ENCODE results near the gene ATP9A.
"Not testable (repeated sequence)": the region's sequence is repeated elsewhere in the genome, so short reads cannot be mapped to it uniquely, and the experiment has no call there.

The ATP9A gene

DNA sequence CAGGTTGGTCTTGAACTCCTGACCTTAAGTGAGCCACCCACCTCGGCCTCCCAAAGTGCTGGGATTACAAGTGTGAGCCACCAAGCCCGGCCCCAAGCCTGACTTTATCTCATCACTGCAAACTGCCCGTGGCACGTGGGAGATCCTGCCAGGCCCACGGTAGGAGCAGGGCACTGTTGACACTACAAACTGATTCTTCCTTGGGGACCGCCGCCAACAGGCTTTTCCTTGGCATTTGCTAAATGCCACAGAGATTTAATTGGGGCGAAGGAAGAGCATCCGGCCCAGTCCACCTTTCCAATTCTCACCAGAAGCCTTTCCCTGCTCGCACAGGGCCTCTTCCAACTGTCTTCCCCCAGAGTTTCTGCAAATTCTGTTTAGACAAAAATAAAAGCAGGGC is 11.0 kb downstream of the ATP9A start:
- TF ChIP-seq, protein P1, sequence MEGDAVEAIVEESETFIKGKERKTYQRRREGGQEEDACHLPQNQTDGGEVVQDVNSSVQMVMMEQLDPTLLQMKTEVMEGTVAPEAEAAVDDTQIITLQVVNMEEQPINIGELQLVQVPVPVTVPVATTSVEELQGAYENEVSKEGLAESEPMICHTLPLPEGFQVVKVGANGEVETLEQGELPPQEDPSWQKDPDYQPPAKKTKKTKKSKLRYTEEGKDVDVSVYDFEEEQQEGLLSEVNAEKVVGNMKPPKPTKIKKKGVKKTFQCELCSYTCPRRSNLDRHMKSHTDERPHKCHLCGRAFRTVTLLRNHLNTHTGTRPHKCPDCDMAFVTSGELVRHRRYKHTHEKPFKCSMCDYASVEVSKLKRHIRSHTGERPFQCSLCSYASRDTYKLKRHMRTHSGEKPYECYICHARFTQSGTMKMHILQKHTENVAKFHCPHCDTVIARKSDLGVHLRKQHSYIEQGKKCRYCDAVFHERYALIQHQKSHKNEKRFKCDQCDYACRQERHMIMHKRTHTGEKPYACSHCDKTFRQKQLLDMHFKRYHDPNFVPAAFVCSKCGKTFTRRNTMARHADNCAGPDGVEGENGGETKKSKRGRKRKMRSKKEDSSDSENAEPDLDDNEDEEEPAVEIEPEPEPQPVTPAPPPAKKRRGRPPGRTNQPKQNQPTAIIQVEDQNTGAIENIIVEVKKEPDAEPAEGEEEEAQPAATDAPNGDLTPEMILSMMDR (IDR thresholded peaks at IDR 0.05; ENCODE audit: insufficient read depth, low read length, missing control alignments) = no peak
- H3K4me3 ChIP-seq (ENCODE audit: low read depth, low read length) = no peak overlapping the region
- DNase-seq (ENCODE audit: low read depth, low spot score) = no peak
- POLR2A ChIA-PET = no interaction called here
- CTCF ChIA-PET = no interaction called here

DNA sequence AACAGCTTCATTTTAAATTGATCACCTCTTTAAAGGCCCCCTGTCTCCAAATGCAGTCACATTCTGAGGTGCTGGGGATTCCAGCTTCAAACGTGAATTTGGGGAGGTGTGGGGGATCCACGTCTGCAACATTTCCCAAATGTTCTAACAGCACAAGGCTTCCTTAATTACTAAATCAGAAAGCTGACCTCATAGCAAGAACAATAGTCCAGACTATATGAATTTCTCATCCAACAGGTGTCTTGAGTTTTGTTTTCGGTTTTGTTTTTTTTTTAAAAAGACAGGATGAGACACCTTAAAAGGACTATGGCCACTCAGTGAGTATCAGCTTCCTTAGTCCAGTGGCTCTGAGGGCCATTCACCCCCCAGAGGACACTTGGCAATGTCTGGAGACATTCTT is 11.5 kb downstream of the ATP9A start:
- no peak for DNase-seq (ENCODE audit: low read depth, low spot score)
- CTCF ChIA-PET = no interaction called here
- TF ChIP-seq, protein P1 (IDR thresholded peaks at IDR 0.05; ENCODE audit: insufficient read depth, low read length, missing control alignments) = no peak
- no peak overlapping the region for H3K4me3 ChIP-seq (ENCODE audit: low read depth, low read length)
- POLR2A ChIA-PET = no interaction called here

DNA sequence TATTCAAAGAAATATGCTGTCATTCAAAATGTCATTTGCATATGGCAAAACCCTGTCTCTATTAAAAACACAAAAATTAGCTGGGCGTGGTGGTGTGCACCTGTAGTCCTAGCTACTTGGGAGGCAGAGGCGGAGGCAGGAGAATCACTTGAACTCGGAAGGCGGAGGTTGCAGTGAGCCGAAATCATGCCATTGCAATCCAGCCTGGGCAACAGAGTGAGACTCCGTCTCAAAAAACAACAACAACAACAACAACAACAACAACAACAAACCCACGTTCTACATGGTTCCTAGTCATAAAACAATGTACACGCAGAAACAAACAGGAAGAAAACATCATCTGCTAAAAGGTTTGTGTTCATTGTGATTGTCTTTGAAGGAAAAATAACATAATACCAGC is 15.0 kb downstream of the ATP9A start:
- POLR2A ChIA-PET; DNase-seq (ENCODE audit: low read depth, low spot score); H3K4me3 ChIP-seq (ENCODE audit: low read depth, low read length): not testable (repeated sequence)
- CTCF ChIA-PET = interaction anchor here (0.6 to 1.5 kb wide), 5 partner anchors 11 to 403 kb away, joined by 3 to 4 read pairs (median 3); no protein-coding TSS in a partner anchor

DNA sequence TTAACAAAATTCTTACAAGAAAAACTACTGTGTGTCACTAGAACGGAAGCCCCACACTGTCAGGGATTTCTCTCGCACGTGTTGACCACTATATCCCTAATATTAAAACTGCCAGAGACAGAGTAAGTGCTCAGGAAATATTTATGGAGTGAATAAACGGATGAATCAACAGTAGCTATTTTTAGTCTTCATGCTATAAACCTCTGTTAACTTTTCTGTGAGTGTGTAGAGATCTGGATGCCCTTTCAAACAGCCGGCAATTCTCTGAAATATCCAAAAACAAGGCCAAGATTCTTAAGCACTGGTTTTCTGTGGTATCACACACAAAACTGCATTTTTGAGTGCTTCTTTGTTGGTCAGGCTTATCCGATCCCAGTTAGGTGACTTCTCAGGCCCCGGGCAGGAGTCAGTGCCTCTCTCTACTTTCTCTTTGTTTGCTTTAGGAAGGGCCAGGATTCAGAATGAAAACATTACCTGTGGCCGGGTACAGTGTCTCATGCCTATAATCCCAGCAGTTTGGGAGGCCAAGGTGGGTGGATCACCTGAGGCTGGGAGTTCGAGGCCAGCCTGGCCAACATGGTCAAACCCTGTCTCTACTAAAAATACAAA is 15.7 kb downstream of the ATP9A start:
- H3K4me3 ChIP-seq (ENCODE audit: low read depth, low read length) = peak overlapping the region; percentile 40
- POLR2A ChIA-PET = no interaction called here
- DNase-seq (ENCODE audit: low read depth, low spot score) = peak; percentile 80
- CTCF ChIA-PET = interaction anchor here (0.6 to 1.4 kb wide), 4 partner anchors 12 to 47 kb away, joined by 3 to 4 read pairs (median 3); no protein-coding TSS in a partner anchor
- TF ChIP-seq, protein P1 (IDR thresholded peaks at IDR 0.05; ENCODE audit: insufficient read depth, low read length, missing control alignments) = no peak

DNA sequence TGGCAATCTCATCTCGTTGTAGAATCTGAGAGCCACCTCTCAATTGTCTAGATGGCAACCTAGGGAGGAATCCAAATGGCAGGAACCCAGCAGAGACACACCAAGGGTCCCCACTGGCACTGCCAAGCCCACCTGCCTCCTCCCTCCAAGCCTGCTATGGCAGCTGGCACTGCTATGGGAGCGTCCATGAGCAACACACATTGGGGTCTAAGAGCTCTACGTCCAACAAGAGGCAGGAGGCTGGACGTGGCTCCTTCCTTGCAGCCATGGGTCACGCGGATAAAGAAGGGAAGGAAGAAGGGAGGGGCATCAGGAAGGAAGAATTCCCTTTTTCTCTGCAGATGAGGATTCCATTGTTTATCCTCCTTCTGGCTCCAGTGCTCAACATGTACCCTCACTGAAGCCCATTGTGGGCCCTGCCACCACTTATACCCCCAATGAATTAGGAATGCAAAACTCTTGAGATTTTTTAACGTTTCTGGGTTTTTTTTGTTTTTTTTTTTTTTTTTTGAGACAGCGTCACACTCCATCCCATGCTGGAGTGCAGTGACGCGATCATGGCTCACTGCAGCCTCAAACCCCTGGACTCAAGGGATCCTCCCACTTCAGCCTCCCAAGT is 17.3 kb downstream of the ATP9A start:
- CTCF ChIA-PET = interaction anchor here (3.0 kb wide), 1 partner anchor 50 kb away, joined by 11 read pairs; no protein-coding TSS in a partner anchor

DNA sequence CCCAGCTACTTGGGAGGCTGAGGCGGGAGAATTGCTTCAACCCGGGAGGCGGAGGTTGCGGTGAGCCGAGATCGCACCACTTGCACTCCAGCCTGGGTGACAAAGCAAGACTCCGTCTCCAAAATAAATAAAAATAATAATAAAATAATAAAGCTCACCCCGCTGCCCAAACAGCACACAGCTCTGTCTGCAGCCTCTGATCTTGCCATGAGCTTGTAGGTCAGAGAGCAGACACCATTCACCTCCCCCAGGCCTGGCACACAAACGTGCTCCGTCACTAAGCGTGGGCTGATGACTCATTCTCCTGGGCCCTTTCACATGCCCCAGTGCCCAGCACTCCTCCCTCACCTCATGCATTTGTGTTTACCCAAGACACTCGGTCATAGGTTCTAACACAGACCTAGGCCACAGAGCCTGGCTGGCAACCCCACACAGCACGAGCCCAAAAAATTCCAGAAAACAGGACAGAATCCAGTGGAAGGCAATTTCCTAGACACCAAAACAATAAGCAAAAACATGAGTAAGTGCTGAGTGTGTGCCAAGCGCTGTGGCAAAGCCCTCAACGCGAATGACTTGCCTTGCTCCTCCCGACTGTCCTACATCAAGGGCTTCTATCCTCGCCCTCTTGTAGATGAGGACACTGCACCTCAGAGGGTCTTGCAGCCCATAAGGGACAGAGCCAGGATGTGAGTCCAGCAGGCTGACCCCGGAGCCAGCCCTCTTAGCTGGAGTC is 18.0 kb downstream of the ATP9A start:
- CTCF ChIA-PET = interaction anchor here (0.6 to 3.0 kb wide), 2 partner anchors 50 to 769 kb away, joined by 4 to 11 read pairs; no protein-coding TSS in a partner anchor

More for the DNA sequence above, 17.3 kb downstream of the ATP9A start:
- POLR2A ChIA-PET = interaction anchor here (0.5 kb wide), 1 partner anchor 9 kb away, joined by 4 read pairs; no protein-coding TSS in a partner anchor
- TF ChIP-seq, protein P1 (IDR thresholded peaks at IDR 0.05; ENCODE audit: insufficient read depth, low read length, missing control alignments) = no peak
- no peak for DNase-seq (ENCODE audit: low read depth, low spot score)
- no peak overlapping the region for H3K4me3 ChIP-seq (ENCODE audit: low read depth, low read length)

More for the DNA sequence above, 18.0 kb downstream of the ATP9A start:
- DNase-seq (ENCODE audit: low read depth, low spot score) = peak; percentile 56
- POLR2A ChIA-PET = no interaction called here
- TF ChIP-seq, protein P1 (IDR thresholded peaks at IDR 0.05; ENCODE audit: insufficient read depth, low read length, missing control alignments) = no peak
- no peak overlapping the region for H3K4me3 ChIP-seq (ENCODE audit: low read depth, low read length)

Measured in AG04449 (cell line).